ENCODE results near the gene NMNAT2.

Gene NMNAT2

DNA sequence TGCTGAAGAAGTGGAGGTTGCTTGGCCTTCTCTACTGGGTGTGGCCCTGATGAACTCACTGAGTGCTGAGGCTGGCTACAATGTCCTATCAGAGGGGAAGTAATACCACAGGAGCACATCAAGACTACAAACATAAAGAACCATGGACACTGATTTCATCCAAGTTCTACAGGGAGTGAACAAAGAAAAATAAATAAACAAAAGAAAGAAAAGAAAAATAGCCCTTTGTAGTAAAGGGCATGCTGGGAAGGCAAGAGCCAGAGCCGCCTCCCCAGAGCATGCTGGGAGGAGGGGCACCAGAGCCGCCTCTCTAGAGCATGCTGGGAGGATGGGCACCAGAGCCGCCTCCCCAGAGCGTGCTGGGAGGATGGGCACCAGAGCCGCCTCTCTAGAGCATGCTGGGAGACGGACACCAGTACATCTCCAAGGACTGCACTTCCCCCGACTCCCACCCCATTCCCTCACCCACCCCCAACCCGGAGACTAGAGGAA is 166.2 kb downstream of the NMNAT2 start:
- TF ChIP-seq, protein P1, sequence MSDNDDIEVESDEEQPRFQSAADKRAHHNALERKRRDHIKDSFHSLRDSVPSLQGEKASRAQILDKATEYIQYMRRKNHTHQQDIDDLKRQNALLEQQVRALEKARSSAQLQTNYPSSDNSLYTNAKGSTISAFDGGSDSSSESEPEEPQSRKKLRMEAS (IDR thresholded peaks at IDR 0.05): no peak
- TF ChIP-seq FOXM1 (IDR thresholded peaks at IDR 0.05; ENCODE audit: borderline replicate concordance, low read depth): no peak
- no peak for TF ChIP-seq TCF12 (IDR thresholded peaks at IDR 0.05; ENCODE audit: low read depth)
- no peak for TF ChIP-seq YY1 (IDR thresholded peaks at IDR 0.05; ENCODE audit: low read depth)
- no peak for TF ChIP-seq CREB1 (IDR thresholded peaks at IDR 0.05; ENCODE audit: low read depth)

DNA sequence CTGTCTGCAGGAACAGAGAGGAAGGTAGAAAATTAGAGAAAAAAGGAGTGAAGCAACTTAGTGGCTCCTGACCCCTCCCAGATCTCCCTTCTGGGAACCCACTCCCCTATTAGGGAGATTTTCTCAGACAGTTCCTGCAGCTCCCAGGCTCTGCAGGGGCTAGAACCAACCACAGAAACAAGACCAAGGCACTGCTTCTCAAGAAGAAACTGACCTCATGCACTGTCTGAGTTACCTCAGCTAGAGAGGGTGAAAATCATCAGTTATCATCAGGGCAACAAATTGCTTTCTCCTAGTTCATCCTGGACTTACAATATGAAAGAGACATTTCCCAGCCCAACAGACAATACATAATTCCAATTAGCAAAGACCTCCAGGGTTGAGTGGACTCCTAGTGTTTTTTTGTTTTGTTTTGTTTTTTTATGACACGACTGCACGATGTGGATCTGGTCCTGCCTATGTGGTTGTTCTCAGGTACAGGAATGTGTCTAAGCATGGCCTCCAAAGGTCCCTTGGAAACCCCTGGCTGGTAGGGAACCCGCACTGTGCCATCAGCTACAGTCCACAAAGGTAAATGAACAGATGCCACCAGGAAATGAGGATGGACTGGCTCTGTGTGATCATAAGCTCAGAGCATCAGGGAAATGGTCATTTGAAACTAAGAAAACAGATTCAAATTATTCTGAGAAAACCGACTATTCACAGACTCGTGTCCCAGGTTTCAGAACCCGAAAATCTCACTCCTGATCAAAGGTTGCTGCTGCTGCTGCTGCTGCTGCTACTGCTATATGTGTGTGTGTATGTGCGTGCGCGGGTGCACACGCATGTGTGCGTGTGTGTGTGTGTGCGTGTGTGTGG is 166.8 kb downstream of the NMNAT2 start:
- TF ChIP-seq CEBPB (IDR thresholded peaks at IDR 0.05) (no peak), TAF1 (IDR thresholded peaks at IDR 0.05; ENCODE audit: low read depth) (no peak), CREB1 (IDR thresholded peaks at IDR 0.05; ENCODE audit: low read depth) (no peak), TCF12 (IDR thresholded peaks at IDR 0.05; ENCODE audit: low read depth) (no peak), RAD21 (IDR thresholded peaks at IDR 0.05; ENCODE audit: low read depth) (no peak), ZBTB7A (IDR thresholded peaks at IDR 0.05; ENCODE audit: low read depth) (no peak)
- TF ChIP-seq, protein P2, sequence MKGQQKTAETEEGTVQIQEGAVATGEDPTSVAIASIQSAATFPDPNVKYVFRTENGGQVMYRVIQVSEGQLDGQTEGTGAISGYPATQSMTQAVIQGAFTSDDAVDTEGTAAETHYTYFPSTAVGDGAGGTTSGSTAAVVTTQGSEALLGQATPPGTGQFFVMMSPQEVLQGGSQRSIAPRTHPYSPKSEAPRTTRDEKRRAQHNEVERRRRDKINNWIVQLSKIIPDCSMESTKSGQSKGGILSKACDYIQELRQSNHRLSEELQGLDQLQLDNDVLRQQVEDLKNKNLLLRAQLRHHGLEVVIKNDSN (IDR thresholded peaks at IDR 0.05): no peak
- TF ChIP-seq, protein P3, sequence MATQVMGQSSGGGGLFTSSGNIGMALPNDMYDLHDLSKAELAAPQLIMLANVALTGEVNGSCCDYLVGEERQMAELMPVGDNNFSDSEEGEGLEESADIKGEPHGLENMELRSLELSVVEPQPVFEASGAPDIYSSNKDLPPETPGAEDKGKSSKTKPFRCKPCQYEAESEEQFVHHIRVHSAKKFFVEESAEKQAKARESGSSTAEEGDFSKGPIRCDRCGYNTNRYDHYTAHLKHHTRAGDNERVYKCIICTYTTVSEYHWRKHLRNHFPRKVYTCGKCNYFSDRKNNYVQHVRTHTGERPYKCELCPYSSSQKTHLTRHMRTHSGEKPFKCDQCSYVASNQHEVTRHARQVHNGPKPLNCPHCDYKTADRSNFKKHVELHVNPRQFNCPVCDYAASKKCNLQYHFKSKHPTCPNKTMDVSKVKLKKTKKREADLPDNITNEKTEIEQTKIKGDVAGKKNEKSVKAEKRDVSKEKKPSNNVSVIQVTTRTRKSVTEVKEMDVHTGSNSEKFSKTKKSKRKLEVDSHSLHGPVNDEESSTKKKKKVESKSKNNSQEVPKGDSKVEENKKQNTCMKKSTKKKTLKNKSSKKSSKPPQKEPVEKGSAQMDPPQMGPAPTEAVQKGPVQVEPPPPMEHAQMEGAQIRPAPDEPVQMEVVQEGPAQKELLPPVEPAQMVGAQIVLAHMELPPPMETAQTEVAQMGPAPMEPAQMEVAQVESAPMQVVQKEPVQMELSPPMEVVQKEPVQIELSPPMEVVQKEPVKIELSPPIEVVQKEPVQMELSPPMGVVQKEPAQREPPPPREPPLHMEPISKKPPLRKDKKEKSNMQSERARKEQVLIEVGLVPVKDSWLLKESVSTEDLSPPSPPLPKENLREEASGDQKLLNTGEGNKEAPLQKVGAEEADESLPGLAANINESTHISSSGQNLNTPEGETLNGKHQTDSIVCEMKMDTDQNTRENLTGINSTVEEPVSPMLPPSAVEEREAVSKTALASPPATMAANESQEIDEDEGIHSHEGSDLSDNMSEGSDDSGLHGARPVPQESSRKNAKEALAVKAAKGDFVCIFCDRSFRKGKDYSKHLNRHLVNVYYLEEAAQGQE (IDR thresholded peaks at IDR 0.05; ENCODE audit: low read depth): no peak
- TF ChIP-seq, protein P1 (IDR thresholded peaks at IDR 0.05): no peak

DNA sequence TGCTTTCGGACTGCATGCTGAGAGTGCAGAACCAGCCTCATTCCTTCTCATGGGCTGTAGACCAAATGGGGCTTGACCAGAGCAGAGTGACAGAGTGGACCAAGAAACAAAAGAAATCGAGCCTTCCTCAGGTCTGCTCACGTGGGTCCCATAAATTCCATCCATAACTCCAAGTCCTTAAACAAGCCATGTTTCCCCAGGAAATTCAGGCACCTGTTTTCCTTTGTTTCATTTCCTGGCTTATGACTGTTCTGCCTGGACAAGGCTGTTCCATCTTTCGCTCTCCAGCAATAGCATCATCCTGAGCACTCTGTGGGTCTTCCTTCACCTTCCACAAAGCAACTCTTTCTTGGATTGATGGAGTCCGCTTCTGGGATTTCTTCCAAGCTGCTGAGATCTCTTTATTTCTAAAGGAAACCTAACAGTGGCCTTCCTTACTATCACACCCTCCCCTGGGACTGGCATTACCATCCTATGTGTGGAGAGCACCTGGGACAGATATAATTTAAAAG is 168.2 kb downstream of the NMNAT2 start:
- no peak for TF ChIP-seq RAD21 (IDR thresholded peaks at IDR 0.05; ENCODE audit: low read depth)

DNA sequence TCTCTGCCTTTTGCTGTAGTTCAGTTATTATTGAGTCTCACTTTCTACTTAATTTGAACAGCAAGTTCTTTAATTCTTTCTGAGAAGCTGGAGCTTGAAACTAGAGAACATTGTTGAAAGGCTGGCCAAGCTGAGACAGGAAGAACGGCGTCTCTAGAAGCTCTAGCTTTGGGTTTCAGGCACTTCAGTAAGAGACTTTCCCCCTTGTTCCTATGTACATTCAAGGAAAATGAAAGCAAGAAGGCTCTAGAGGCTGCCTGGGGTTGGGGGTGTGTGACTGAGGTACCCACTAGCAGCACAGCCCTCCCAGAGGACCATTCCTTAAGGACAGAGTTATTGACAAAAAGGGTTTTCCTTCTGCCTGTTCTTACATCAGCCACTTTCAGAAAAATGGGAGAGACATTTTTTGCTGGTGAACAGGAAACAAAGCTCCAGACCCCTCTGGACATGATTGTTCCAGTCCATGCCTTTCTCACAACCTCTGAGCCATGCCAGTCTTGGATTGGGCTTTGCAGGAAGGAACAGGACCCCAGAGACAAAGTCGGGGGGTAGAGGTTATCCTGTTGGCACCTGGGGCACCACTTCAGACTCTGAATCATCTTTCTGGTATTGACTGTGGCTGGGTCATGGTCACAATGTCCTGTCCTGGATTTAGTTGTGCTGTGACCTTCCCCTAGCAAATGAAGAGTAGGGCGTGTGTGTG is 169.0 kb downstream of the NMNAT2 start:
- TF ChIP-seq CEBPB (IDR thresholded peaks at IDR 0.05) (no peak), TCF12 (IDR thresholded peaks at IDR 0.05; ENCODE audit: low read depth) (no peak), FOXM1 (IDR thresholded peaks at IDR 0.05; ENCODE audit: borderline replicate concordance, low read depth) (no peak), CREB1 (IDR thresholded peaks at IDR 0.05; ENCODE audit: low read depth) (no peak), ZBTB7A (IDR thresholded peaks at IDR 0.05; ENCODE audit: low read depth) (no peak), NFIC (IDR thresholded peaks at IDR 0.05) (no peak), EGR1 (IDR thresholded peaks at IDR 0.05) (no peak), RAD21 (IDR thresholded peaks at IDR 0.05; ENCODE audit: low read depth) (no peak), TAF1 (IDR thresholded peaks at IDR 0.05; ENCODE audit: low read depth) (no peak), EP300 (IDR thresholded peaks at IDR 0.05; ENCODE audit: borderline replicate concordance) (no peak), YY1 (IDR thresholded peaks at IDR 0.05; ENCODE audit: low read depth) (no peak), TEAD4 (IDR thresholded peaks at IDR 0.05) (no peak)
- TF ChIP-seq, protein P2 (IDR thresholded peaks at IDR 0.05): no peak
- TF ChIP-seq, protein P1 (IDR thresholded peaks at IDR 0.05): no peak
- TF ChIP-seq, protein P3 (IDR thresholded peaks at IDR 0.05; ENCODE audit: low read depth): no peak

DNA sequence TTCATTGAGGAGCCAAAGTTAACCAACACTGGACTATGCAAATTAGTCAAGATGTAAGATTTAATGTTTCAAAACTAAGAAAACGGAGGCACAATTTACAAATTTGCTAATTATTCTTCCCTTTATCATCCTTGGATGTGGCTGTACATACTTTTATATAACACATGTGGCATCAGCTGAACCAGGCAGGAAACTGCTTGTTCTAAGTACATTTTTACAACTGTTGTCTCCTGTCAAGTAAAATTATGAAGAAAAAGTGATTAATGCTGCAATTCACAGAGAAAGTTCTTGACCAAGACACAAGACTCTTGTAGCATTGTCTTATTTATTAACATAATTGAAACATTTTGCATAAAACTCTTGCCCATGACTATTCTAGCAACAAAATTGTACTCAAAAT is 170.2 kb downstream of the NMNAT2 start:
- no peak for TF ChIP-seq CEBPB (IDR thresholded peaks at IDR 0.05)

DNA sequence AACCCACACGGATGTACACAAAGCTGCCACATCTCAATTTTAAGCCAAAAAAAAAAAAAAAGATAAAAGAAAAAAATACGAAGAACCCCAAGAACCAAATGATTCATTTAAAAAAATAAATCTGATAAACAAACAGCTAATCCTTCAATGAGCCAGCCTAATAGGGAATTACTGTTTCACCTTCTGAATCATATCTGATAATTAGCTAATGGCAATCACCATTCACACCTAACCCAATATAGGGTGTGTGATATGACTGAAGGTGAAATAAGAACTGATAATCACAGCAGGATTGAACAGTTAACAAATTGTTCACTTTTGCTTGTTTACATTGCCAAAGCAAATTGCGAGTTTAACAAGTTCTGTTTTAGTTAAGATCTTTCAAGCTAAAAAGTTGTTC is 170.7 kb downstream of the NMNAT2 start:
- no peak for TF ChIP-seq FOXM1 (IDR thresholded peaks at IDR 0.05; ENCODE audit: borderline replicate concordance, low read depth)
- no peak for TF ChIP-seq NFIC (IDR thresholded peaks at IDR 0.05)
- TF ChIP-seq TAF1 (IDR thresholded peaks at IDR 0.05; ENCODE audit: low read depth): no peak
- TF ChIP-seq ZBTB7A (IDR thresholded peaks at IDR 0.05; ENCODE audit: low read depth): no peak
- no peak for TF ChIP-seq CREB1 (IDR thresholded peaks at IDR 0.05; ENCODE audit: low read depth)
- no peak for TF ChIP-seq TEAD4 (IDR thresholded peaks at IDR 0.05)
- TF ChIP-seq YY1 (IDR thresholded peaks at IDR 0.05; ENCODE audit: low read depth): no peak
- TF ChIP-seq, protein P2 (IDR thresholded peaks at IDR 0.05): no peak
- TF ChIP-seq CEBPB (IDR thresholded peaks at IDR 0.05): no peak
- no peak for TF ChIP-seq EGR1 (IDR thresholded peaks at IDR 0.05)
- TF ChIP-seq TCF12 (IDR thresholded peaks at IDR 0.05; ENCODE audit: low read depth): no peak
- TF ChIP-seq, protein P3 (IDR thresholded peaks at IDR 0.05; ENCODE audit: low read depth): no peak
- TF ChIP-seq, protein P1 (IDR thresholded peaks at IDR 0.05): no peak
- no peak for TF ChIP-seq EP300 (IDR thresholded peaks at IDR 0.05; ENCODE audit: borderline replicate concordance)
- TF ChIP-seq RAD21 (IDR thresholded peaks at IDR 0.05; ENCODE audit: low read depth): no peak

Data from Ishikawa (cell line).